ENCODE results near the gene NMNAT3.

GRCh38 chr3:139653582-139653981 is 24.2 kb downstream of the NMNAT3 start:
- no peak for TF ChIP-seq FOXM1 (IDR thresholded peaks at IDR 0.05; ENCODE audit: borderline replicate concordance)
- TF ChIP-seq ARNT (IDR thresholded peaks at IDR 0.05): no peak
- no peak for TF ChIP-seq ELF4 (IDR thresholded peaks at IDR 0.05)
- TF ChIP-seq TARDBP (IDR thresholded peaks at IDR 0.05): no peak
- no peak for TF ChIP-seq SP1 (IDR thresholded peaks at IDR 0.05)
- no peak for TF ChIP-seq BHLHE40 (IDR thresholded peaks at IDR 0.05; ENCODE audit: borderline replicate concordance)
- no peak for TF ChIP-seq PKNOX1 (IDR thresholded peaks at IDR 0.05)

All from HEK293T (cell line).